CD4-positive, alpha-beta T cell (primary cell): ENCODE measurements around the gene IER2. TPM values are rescaled to one million over a fixed set of nuclear protein-coding genes. Genes with fewer than 3 reads are reported as not detected.
A peak's percentile ranks its signal among the peaks of the same experiment; 100 is the strongest.

ENCODE experiments used
- ATAC-seq: fragments of 200-7000 bp; cut with Tn5 transposase; one replicate; pipeline ENCODE4 v1.10.0; 2022; ENCODE audit warnings: mild to moderate bottlenecking; ENCODE audit not compliant: poor library complexity
- CTCF ChIA-PET: fragments of 350-600 bp; sonication (Branson Sonifier 250); formaldehyde crosslinking; loops from one replicate; lab custom pipeline; 2021; ENCODE audit warnings: antibody characterized with exemption, inconsistent platforms; lab: Charles Lee
- POLR2A ChIA-PET: fragments of 350-600 bp; sonication (Branson Sonifier 250); formaldehyde crosslinking; loops from one replicate; lab custom pipeline; 2021; ENCODE audit warnings: antibody characterized with exemption, inconsistent platforms; lab: Charles Lee
- DNase-seq, 14 experiments: peaks; one replicate each; pipeline ENCODE4 v3.0.0-alpha.2; 2013 to 2020; ENCODE audit warnings: mixed read lengths in 2 of 14
- H3K27ac ChIP-seq, 2 donors: one replicate each; pipeline versions ENCODE4 v1.5.1 to v1.7.0; 2013; ENCODE audit warnings: low read length in 2 of 2, low read depth in 1 of 2, mild to moderate bottlenecking in 1 of 2
- H3K27me3 ChIP-seq, 2 experiments: 1 replicate in 1 of 2; 2 replicates in 1 of 2; pipeline versions ENCODE4 v1.6.1 to v1.7.0; 2013; ENCODE audit warnings: low read length in 2 of 2, control low read depth in 1 of 2, mild to moderate bottlenecking in 1 of 2, moderate library complexity in 1 of 2; ENCODE audit not compliant: insufficient read depth in 2 of 2, control insufficient read depth in 1 of 2
- H3K36me3 ChIP-seq: one replicate; pipeline ENCODE4 v1.6.1; 2013; ENCODE audit warnings: low read length, control low read depth; ENCODE audit not compliant: insufficient read depth
- H3K4me1 ChIP-seq: one replicate; pipeline ENCODE4 v1.6.1; 2013; ENCODE audit warnings: low read length, control low read depth; ENCODE audit not compliant: insufficient read depth
- H3K4me3 ChIP-seq: one replicate; pipeline ENCODE4 v1.5.1; 2013; ENCODE audit warnings: mild to moderate bottlenecking, low read length, moderate library complexity
- H3K9me3 ChIP-seq, 2 experiments: 1 replicate in 1 of 2; 2 replicates in 1 of 2; pipeline versions ENCODE4 v1.6.1 to v1.7.0; 2013; ENCODE audit warnings: low read length in 2 of 2, mild to moderate bottlenecking in 2 of 2, control low read depth in 1 of 2, moderate library complexity in 1 of 2; ENCODE audit not compliant: control insufficient read depth in 1 of 2, insufficient read depth in 1 of 2
- H3K27ac Mint-ChIP-seq: one replicate; pipeline ENCODE4 v1.8.0; 2020; ENCODE audit warnings: mixed read lengths
- H3K27me3 Mint-ChIP-seq: one replicate; pipeline ENCODE4 v1.8.0; 2021; ENCODE audit warnings: mixed read lengths
- H3K36me3 Mint-ChIP-seq: one replicate; pipeline ENCODE4 v1.8.0; 2021; ENCODE audit warnings: low read depth, mixed read lengths
- H3K4me1 Mint-ChIP-seq: one replicate; pipeline ENCODE4 v1.8.0; 2021; ENCODE audit warnings: low read depth, mixed read lengths
- H3K4me3 Mint-ChIP-seq: one replicate; pipeline ENCODE4 v1.8.0; 2020; ENCODE audit warnings: mild to moderate bottlenecking, mixed read lengths
- H3K9me3 Mint-ChIP-seq: one replicate; pipeline ENCODE4 v1.8.0; 2020; ENCODE audit warnings: mixed read lengths
- intact Hi-C, 2 experiments: fragments of 100-400 bp; cut with DNase I in 1 of 2; cut with micrococcal nuclease in 1 of 2; formaldehyde crosslinking; loops; one replicate each; pipeline versions ENCODE4 v1.15.1 to v1.9.0; 2023 to 2025; cut with DNase I, micrococcal nuclease
- total RNA-seq, 174 experiments: library from RNA in 2 of 174; stranded (reverse) in 2 of 174; gene quantifications; one replicate each; pipeline ENCODE4 v1.2.3 and lab custom pipeline; 2021 to 2026
- TF ChIP-seq, protein P1 (sequence below): fragments of 200-600 bp; IDR thresholded peaks from one replicate; pipeline ENCODE4 v1.8.0; 2022; ENCODE audit warnings: antibody characterized with exemption, mild to moderate bottlenecking

The IER2 gene
- total RNA-seq, 2 experiments from 2014 or later: 254 to 255 TPM

DNA sequence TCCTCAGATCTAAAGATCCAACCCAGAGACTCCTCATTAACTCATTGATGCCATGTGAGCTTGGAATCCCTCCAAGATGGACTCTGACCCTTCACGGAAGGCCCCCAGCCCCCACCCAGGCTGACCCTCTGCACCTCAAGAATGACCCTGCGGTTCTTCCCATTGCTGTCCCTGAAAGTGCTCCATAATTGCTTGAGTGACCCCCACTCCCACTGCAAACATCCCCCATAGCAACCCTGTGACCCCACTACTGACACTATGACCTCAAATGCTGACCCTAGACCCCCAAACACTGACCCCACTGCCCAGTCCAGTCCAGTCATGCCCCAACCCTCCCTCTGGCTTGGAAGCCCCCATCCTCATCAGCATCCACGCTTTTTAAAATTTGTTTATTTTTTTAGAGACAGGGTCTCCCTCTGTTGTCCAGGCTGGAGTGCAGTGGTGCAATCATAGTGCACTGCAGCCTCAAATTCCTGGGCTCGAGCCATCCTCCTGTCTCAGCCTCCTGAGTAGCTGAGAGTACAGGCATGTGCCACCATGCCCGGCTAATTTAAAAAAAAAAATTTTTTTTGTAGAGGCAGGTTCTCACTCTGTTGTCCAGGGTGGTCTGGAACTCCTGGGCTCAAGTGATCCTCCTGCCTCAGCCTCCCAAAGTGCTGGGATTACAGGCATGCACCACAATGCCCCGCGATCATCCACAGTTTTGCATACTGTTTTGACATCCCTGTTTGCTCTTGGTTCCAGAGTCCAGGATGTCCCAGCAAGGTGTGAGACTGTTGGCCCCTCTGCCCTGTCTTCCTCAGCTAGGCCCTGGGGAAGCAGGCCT is 48.4 kb upstream of the IER2 start:
- intact Hi-C loops: no loop called here
- H3K27ac Mint-ChIP-seq: peak overlapping the region; percentile 76
- peak overlapping the region in 1 of 2 donors; percentile 73 for H3K27ac ChIP-seq
- TF ChIP-seq, protein P1, sequence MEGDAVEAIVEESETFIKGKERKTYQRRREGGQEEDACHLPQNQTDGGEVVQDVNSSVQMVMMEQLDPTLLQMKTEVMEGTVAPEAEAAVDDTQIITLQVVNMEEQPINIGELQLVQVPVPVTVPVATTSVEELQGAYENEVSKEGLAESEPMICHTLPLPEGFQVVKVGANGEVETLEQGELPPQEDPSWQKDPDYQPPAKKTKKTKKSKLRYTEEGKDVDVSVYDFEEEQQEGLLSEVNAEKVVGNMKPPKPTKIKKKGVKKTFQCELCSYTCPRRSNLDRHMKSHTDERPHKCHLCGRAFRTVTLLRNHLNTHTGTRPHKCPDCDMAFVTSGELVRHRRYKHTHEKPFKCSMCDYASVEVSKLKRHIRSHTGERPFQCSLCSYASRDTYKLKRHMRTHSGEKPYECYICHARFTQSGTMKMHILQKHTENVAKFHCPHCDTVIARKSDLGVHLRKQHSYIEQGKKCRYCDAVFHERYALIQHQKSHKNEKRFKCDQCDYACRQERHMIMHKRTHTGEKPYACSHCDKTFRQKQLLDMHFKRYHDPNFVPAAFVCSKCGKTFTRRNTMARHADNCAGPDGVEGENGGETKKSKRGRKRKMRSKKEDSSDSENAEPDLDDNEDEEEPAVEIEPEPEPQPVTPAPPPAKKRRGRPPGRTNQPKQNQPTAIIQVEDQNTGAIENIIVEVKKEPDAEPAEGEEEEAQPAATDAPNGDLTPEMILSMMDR: no peak
- peaks cover 11 to 12% of the 10 kb centered on the region in 2 experiments for H3K27me3 ChIP-seq
- CTCF ChIA-PET: interaction anchor here (0.5 to 1.3 kb wide), 3 partner anchors 124 to 136 kb away, joined by 3 to 4 read pairs (median 4); no protein-coding TSS in a partner anchor
- H3K4me1 Mint-ChIP-seq: peaks cover 58% of the 10 kb centered on the region
- no peak for DNase-seq
- H3K27me3 Mint-ChIP-seq: peaks cover 13% of the 10 kb centered on the region
- H3K9me3 Mint-ChIP-seq: no peaks in the 10 kb centered on the region
- H3K36me3 ChIP-seq: peaks cover 7% of the 10 kb centered on the region
- H3K4me1 ChIP-seq: peaks cover 93% of the 10 kb centered on the region
- no peak for ATAC-seq
- peak overlapping the region; percentile 83 for H3K4me3 Mint-ChIP-seq
- H3K4me3 ChIP-seq: peak overlapping the region; percentile 67
- POLR2A ChIA-PET: interaction anchor here (1.3 to 3.5 kb wide), 3 partner anchors 16 to 53 kb away, joined by 3 to 38 read pairs (median 32); partner anchors contain the start of genes NACC1 and TRMT1
- no peaks in the 10 kb centered on the region for H3K9me3 ChIP-seq
- H3K36me3 Mint-ChIP-seq: peaks cover 5% of the 10 kb centered on the region

GRCh38 chr19:13102416-13102665 is 47.9 kb upstream of the IER2 start:
- Histone ChIP-seq H3K4me3 (peak overlapping the region; percentile 67), H3K27ac (peak overlapping the region in 1 of 2 donors; percentile 73), H3K36me3 (peaks cover 8% of the 10 kb centered on the region), H3K9me3 (no peaks in the 10 kb centered on the region), H3K27me3 (peaks cover 7 to 9% of the 10 kb centered on the region in 2 experiments), H3K4me1 (peaks cover 88% of the 10 kb centered on the region)
- H3K9me3 Mint-ChIP-seq: no peaks in the 10 kb centered on the region
- ChIA-PET POLR2A (interaction anchor here (1.2 to 3.5 kb wide), 4 partner anchors 15 to 53 kb away, joined by 3 to 38 read pairs (median 18); partner anchors contain the start of genes NACC1 and TRMT1), CTCF (interaction anchor here (0.5 to 1.3 kb wide), 3 partner anchors 125 to 137 kb away, joined by 3 to 4 read pairs (median 4); no protein-coding TSS in a partner anchor)
- DNase-seq (peak in 1 of 14 experiments; percentile 19), ATAC-seq (no peak)
- intact Hi-C loops: no loop called here
- H3K27ac Mint-ChIP-seq: peak overlapping the region; percentile 76
- H3K36me3 Mint-ChIP-seq: peaks cover 6% of the 10 kb centered on the region
- H3K4me3 Mint-ChIP-seq: peak overlapping the region; percentile 83
- peaks cover 8% of the 10 kb centered on the region for H3K27me3 Mint-ChIP-seq
- H3K4me1 Mint-ChIP-seq: peaks cover 53% of the 10 kb centered on the region
- TF ChIP-seq, protein P1: no peak

- Mint-ChIP-seq H3K27ac (peak within 1 kb of the TSS; percentile 76), H3K9me3 (no peaks in the 10 kb centered on the region), H3K36me3 (peaks cover 10% of the 10 kb centered on the region), H3K27me3 (peaks cover 7% of the 10 kb centered on the region), H3K4me1 (peaks cover 51% of the 10 kb centered on the region), H3K4me3 (peak within 1 kb of the TSS; percentile 83)
- ATAC-seq (no peak), DNase-seq (peak in 4 of 14 experiments; percentile 53 to 69 (median 56))
- POLR2A ChIA-PET: interaction anchor here (1.2 to 2.5 kb wide), 2 partner anchors 8 to 15 kb away, joined by 4 to 16 read pairs; partner anchors contain the start of gene NACC1
- H3K4me1 ChIP-seq: peaks cover 82% of the 10 kb centered on the region
- H3K27me3 ChIP-seq: peaks cover under 1 to 5% of the 10 kb centered on the region in 2 experiments
- H3K27ac ChIP-seq: peak within 1 kb of the TSS; percentile 41 to 73
- intact Hi-C loops: no loop called here
- CTCF ChIA-PET: interaction anchor here (0.7 to 2.5 kb wide), 6 partner anchors 14 to 278 kb away, joined by 3 to 17 read pairs (median 4); partner anchors contain the start of genes NACC1 and TRMT1
- H3K9me3 ChIP-seq: no peaks in the 10 kb centered on the region
- peak within 1 kb of the TSS; percentile 67 for H3K4me3 ChIP-seq
- H3K36me3 ChIP-seq: peaks cover 10% of the 10 kb centered on the region
- TF ChIP-seq, protein P1: no peak
Observed at GRCh38 chr19:13102666-13103580, 47.3 kb upstream of the IER2 start, which contains the start of gene LYL1. Gene LYL1 (minus strand): TSS chr19:13102858. CDS start chr19:13101171, 1,687 bp downstream.
